Skeletal muscle satellite cell (primary cell): ENCODE results near the gene CSRNP3.

Experiments used
- H3K27me3 ChIP-seq: 2 replicates; pipeline ENCODE4 v1.7.0; 2013; ENCODE audit warnings: low read length; ENCODE audit not compliant: control insufficient read depth, insufficient read depth
- H3K36me3 ChIP-seq: 2 replicates; pipeline ENCODE4 v1.7.0; 2013; ENCODE audit warnings: mild to moderate bottlenecking, control low read depth, low read length; ENCODE audit not compliant: insufficient read depth
- H3K4me1 ChIP-seq: 2 replicates; pipeline ENCODE4 v1.7.0; 2013; ENCODE audit warnings: low read length; ENCODE audit not compliant: control insufficient read depth, insufficient read depth
- H3K4me2 ChIP-seq: 2 replicates; pipeline ENCODE4 v1.7.0; 2013; ENCODE audit warnings: mild to moderate bottlenecking, low read length
- H3K4me3 ChIP-seq: 2 replicates; pipeline ENCODE4 v1.7.0; 2013; ENCODE audit warnings: low read length
- H3K9ac ChIP-seq: 2 replicates; pipeline ENCODE4 v1.7.0; 2013; ENCODE audit warnings: mild to moderate bottlenecking, low read depth, low read length, moderate library complexity
- H3K9me3 ChIP-seq: replicated peaks from 2 replicates; pipeline ENCODE4 v1.7.0; 2013; ENCODE audit warnings: mild to moderate bottlenecking, control low read depth, low read length

The CSRNP3 gene

DNA sequence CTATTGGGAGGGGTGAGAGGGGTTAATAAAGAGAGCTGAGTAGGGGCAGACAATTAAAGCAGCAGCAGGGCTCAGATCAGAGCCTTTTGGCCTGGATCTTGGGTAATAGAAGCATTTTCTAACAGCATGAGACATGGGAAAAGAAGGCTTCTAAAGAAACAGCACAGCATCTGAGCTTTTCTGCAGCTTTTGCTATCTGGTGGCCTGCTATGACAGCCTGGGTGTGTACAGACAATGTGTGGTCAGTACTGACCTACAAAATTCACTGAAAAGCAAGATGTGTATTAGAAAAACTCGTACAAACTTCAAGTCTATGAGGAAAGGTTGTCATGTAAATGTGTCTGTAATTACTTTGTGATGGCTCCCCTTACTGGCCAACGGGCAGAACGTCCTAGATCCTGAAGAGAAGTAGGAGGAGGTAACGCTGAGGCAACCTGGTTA, 229.0 kb downstream of the CSRNP3 start:
- H3K4me3 ChIP-seq = no peak overlapping the region
- no peak overlapping the region for H3K4me2 ChIP-seq
- no peaks in the 10 kb centered on the region for H3K27me3 ChIP-seq
- no peak overlapping the region for H3K9ac ChIP-seq
- H3K36me3 ChIP-seq = no peaks in the 10 kb centered on the region
- H3K4me1 ChIP-seq = no peaks in the 10 kb centered on the region
- H3K9me3 ChIP-seq = no peaks in the 10 kb centered on the region

- H3K9ac ChIP-seq = no peak overlapping the region
- H3K4me3 ChIP-seq = no peak overlapping the region
- H3K4me2 ChIP-seq = no peak overlapping the region
- no peaks in the 10 kb centered on the region for H3K9me3 ChIP-seq
- H3K36me3 ChIP-seq = no peaks in the 10 kb centered on the region
- H3K27me3 ChIP-seq = no peaks in the 10 kb centered on the region
- no peaks in the 10 kb centered on the region for H3K4me1 ChIP-seq
Measured at GRCh38 chr2:165699946-165700345, 230.4 kb downstream of the CSRNP3 start.

- H3K4me2 ChIP-seq = no peak overlapping the region
- H3K4me3 ChIP-seq = no peak overlapping the region
- H3K9me3 ChIP-seq = no peaks in the 10 kb centered on the region
- H3K9ac ChIP-seq = no peak overlapping the region
- no peaks in the 10 kb centered on the region for H3K4me1 ChIP-seq
- no peaks in the 10 kb centered on the region for H3K27me3 ChIP-seq
- H3K36me3 ChIP-seq = no peaks in the 10 kb centered on the region
Measured at GRCh38 chr2:165700531-165700930, 231.0 kb downstream of the CSRNP3 start.

GRCh38 chr2:165701147-165701546, 231.6 kb downstream of the CSRNP3 start:
- H3K4me2 ChIP-seq = no peak overlapping the region
- H3K36me3 ChIP-seq = no peaks in the 10 kb centered on the region
- H3K27me3 ChIP-seq = no peaks in the 10 kb centered on the region
- H3K9ac ChIP-seq = no peak overlapping the region
- no peaks in the 10 kb centered on the region for H3K4me1 ChIP-seq
- no peaks in the 10 kb centered on the region for H3K9me3 ChIP-seq
- H3K4me3 ChIP-seq = no peak overlapping the region

DNA sequence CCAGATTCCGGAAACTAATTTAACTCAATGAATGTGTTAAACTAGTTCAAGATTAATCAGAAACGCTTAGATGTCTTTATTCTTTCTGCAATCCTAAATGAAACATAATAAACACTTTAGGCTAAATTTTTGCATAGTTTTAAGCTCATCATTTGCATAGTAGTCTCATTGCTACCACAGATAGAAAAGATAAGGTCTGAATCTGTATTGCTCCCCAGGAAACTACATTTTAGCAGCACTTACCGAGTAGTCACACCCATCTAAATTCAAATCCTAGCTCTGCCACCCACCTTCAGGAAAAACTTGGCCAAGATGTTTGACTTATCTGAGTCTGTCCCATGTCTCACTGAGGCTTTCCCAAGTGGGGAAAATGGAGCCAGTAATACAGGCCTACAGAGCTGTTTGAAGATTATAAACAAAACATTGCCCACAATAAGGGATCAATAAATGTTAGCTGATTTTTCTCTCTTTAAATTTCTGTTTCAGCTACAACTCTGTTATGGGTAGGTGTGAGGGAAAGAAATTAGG, 237.5 kb downstream of the CSRNP3 start:
- H3K4me1 ChIP-seq = no peaks in the 10 kb centered on the region
- no peak overlapping the region for H3K9ac ChIP-seq
- H3K36me3 ChIP-seq = no peaks in the 10 kb centered on the region
- H3K4me2 ChIP-seq = no peak overlapping the region
- H3K27me3 ChIP-seq = no peaks in the 10 kb centered on the region
- H3K9me3 ChIP-seq = no peaks in the 10 kb centered on the region
- no peak overlapping the region for H3K4me3 ChIP-seq

DNA sequence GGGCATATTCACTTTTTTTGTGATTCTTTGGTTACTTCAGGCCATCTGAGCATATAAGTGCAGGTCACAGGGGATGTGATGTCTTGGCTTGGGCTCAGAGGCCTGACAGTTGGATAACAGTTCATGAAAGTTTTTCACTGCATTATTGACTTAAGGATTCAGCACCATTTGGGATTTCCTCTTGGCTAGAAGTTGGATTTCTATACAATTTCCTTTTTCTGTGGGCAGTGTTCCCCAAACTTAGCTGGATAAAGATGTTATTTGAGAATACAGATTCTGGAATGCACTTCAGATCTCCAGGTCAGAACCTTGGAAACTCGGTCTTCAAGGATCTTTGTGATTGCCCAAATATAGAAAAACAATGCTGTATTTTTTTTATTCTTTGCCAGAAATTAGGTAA, 246.6 kb downstream of the CSRNP3 start:
- Histone ChIP-seq H3K36me3 (no peaks in the 10 kb centered on the region), H3K4me3 (no peak overlapping the region), H3K27me3 (no peaks in the 10 kb centered on the region), H3K9me3 (no peaks in the 10 kb centered on the region), H3K9ac (no peak overlapping the region), H3K4me1 (peaks cover 12% of the 10 kb centered on the region), H3K4me2 (no peak overlapping the region)

GRCh38 chr2:165718610-165719210, 249.2 kb downstream of the CSRNP3 start:
- Histone ChIP-seq H3K9ac (no peak overlapping the region), H3K36me3 (no peaks in the 10 kb centered on the region), H3K4me2 (no peak overlapping the region)

DNA sequence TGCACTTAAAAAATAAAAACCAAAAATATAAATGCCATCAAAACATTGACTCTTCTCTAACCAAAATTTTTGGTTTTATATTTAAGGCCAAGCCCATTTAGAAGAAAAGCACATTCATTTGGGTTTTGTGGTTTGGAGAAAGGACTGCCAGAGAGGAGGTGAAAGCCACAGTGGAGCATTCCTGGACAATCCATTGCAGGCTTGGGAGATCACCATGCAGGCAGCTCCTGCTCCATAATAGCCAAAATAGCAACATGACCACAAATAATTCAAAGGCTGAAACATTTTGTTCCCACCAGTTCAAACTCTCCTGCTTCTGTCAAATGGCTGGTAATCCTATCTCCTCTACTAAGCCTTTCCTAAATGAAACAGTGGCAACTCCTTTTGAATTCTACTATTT, 251.0 kb downstream of the CSRNP3 start:
- peaks cover 32% of the 10 kb centered on the region for H3K4me1 ChIP-seq
- H3K36me3 ChIP-seq = no peaks in the 10 kb centered on the region
- no peak overlapping the region for H3K4me3 ChIP-seq
- H3K9me3 ChIP-seq = no peaks in the 10 kb centered on the region
- peak overlapping the region; percentile 7 for H3K9ac ChIP-seq
- peak overlapping the region; percentile 7 for H3K4me2 ChIP-seq
- no peaks in the 10 kb centered on the region for H3K27me3 ChIP-seq

More at GRCh38 chr2:165718610-165719210, 249.2 kb downstream of the CSRNP3 start:
- H3K27me3 ChIP-seq = no peaks in the 10 kb centered on the region
- no peak overlapping the region for H3K4me3 ChIP-seq
- H3K9me3 ChIP-seq = no peaks in the 10 kb centered on the region
- peaks cover 22% of the 10 kb centered on the region for H3K4me1 ChIP-seq

DNA sequence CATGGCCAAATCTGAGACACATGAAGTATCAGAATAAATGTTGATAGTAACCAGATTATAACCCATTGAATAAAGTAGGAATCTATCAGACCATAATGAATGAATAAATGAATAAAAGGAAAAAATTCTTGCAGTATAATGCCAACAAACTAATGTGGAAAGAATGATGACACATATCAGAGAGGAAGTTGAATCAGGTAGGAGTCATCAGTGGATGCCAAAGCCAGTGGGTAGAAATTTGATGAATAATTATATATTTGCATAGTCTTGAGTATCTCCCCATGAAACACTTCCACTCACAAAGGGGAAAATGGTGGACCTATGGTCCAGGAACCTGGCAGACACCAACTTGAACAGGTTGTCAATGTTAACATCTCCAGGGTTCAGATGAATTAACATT, 255.9 kb downstream of the CSRNP3 start:
- Histone ChIP-seq H3K9ac (peak overlapping the region; percentile 38), H3K27me3 (no peaks in the 10 kb centered on the region), H3K4me1 (peaks cover 32% of the 10 kb centered on the region), H3K36me3 (no peaks in the 10 kb centered on the region), H3K9me3 (no peaks in the 10 kb centered on the region), H3K4me3 (no peak overlapping the region), H3K4me2 (peak overlapping the region; percentile 43)
